ENCODE data around the gene PITPNM3.

GRCh38 chr17:6512552-6512951, 43.8 kb downstream of the PITPNM3 start:
- TF ChIP-seq RAD21 (IDR thresholded peaks at IDR 0.05; ENCODE audit: low read depth) (no peak), ATF3 (IDR thresholded peaks at IDR 0.05) (no peak), CEBPB (IDR thresholded peaks at IDR 0.05; ENCODE audit: low read depth) (no peak), ZNF274 (IDR thresholded peaks at IDR 0.05; ENCODE audit: low read depth, low read length) (no peak), POLR2A (IDR thresholded peaks at IDR 0.05; ENCODE audit: borderline replicate concordance, extremely low read depth, insufficient read depth, insufficient read length) (no peak), EZH2phosphoT487 (IDR thresholded peaks at IDR 0.05; ENCODE audit: borderline replicate concordance) (no peak), EZH2 (IDR thresholded peaks at IDR 0.05) (no peak), EGR1 (IDR thresholded peaks at IDR 0.05; ENCODE audit: low read depth) (no peak), ZFX (IDR thresholded peaks at IDR 0.05) (no peak), FOSL1 (IDR thresholded peaks at IDR 0.05; ENCODE audit: low read depth) (no peak)
- TF ChIP-seq, protein P1, sequence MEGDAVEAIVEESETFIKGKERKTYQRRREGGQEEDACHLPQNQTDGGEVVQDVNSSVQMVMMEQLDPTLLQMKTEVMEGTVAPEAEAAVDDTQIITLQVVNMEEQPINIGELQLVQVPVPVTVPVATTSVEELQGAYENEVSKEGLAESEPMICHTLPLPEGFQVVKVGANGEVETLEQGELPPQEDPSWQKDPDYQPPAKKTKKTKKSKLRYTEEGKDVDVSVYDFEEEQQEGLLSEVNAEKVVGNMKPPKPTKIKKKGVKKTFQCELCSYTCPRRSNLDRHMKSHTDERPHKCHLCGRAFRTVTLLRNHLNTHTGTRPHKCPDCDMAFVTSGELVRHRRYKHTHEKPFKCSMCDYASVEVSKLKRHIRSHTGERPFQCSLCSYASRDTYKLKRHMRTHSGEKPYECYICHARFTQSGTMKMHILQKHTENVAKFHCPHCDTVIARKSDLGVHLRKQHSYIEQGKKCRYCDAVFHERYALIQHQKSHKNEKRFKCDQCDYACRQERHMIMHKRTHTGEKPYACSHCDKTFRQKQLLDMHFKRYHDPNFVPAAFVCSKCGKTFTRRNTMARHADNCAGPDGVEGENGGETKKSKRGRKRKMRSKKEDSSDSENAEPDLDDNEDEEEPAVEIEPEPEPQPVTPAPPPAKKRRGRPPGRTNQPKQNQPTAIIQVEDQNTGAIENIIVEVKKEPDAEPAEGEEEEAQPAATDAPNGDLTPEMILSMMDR (IDR thresholded peaks at IDR 0.05 in 2 of 3, conservative IDR thresholded peaks at IDR 0.05 in 1 of 3; ENCODE audit: borderline replicate concordance in 1 of 3, insufficient read depth in 1 of 3, low read depth in 2 of 3, low read length in 2 of 3) = no peak
- TF ChIP-seq, protein P2, sequence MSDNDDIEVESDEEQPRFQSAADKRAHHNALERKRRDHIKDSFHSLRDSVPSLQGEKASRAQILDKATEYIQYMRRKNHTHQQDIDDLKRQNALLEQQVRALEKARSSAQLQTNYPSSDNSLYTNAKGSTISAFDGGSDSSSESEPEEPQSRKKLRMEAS (IDR thresholded peaks at IDR 0.05) = no peak

All from HCT116 (cell line).